ENCODE results near the gene CACNA2D2.

CACNA2D2 gene

GRCh38 chr3:50422153-50422552 is 81.3 kb downstream of the CACNA2D2 start:
- DNase-seq (ENCODE audit: extremely low read depth, low read depth) = no peak
- no peak for TF ChIP-seq CTCF (IDR thresholded peaks at IDR 0.05; ENCODE audit: low read depth, low read length, missing control alignments)
- H3K4me3 ChIP-seq (replicated peaks; ENCODE audit: low read depth, low read length) = no peak overlapping the region

GRCh38 chr3:50419595-50420370 is 83.7 kb downstream of the CACNA2D2 start:
- no peak for TF ChIP-seq CTCF (IDR thresholded peaks at IDR 0.05; ENCODE audit: low read depth, low read length, missing control alignments)
- DNase-seq (ENCODE audit: extremely low read depth, low read depth) = no peak
- no peak overlapping the region for H3K4me3 ChIP-seq (replicated peaks; ENCODE audit: low read depth, low read length)

GRCh38 chr3:50418850-50419249 is 84.6 kb downstream of the CACNA2D2 start:
- no peak for DNase-seq (ENCODE audit: extremely low read depth, low read depth)
- TF ChIP-seq CTCF (IDR thresholded peaks at IDR 0.05; ENCODE audit: low read depth, low read length, missing control alignments) = no peak
- no peak overlapping the region for H3K4me3 ChIP-seq (replicated peaks; ENCODE audit: low read depth, low read length)

GRCh38 chr3:50417637-50418033 is 85.8 kb downstream of the CACNA2D2 start:
- no peak for TF ChIP-seq CTCF (IDR thresholded peaks at IDR 0.05; ENCODE audit: low read depth, low read length, missing control alignments)
- no peak overlapping the region for H3K4me3 ChIP-seq (replicated peaks; ENCODE audit: low read depth, low read length)
- DNase-seq (ENCODE audit: extremely low read depth, low read depth) = no peak

- no peak overlapping the region for H3K4me3 ChIP-seq (replicated peaks; ENCODE audit: low read depth, low read length)
- TF ChIP-seq CTCF (IDR thresholded peaks at IDR 0.05; ENCODE audit: low read depth, low read length, missing control alignments) = no peak
- no peak for DNase-seq (ENCODE audit: extremely low read depth, low read depth)
These were observed 86.4 kb downstream of the CACNA2D2 start for GRCh38 chr3:50416736-50417636.

GRCh38 chr3:50415816-50416215 is 87.6 kb downstream of the CACNA2D2 start:
- H3K4me3 ChIP-seq (replicated peaks; ENCODE audit: low read depth, low read length) = no peak overlapping the region

More at GRCh38 chr3:50415816-50416215, 87.6 kb downstream of the CACNA2D2 start:
- no peak for TF ChIP-seq CTCF (IDR thresholded peaks at IDR 0.05; ENCODE audit: low read depth, low read length, missing control alignments)
- no peak for DNase-seq (ENCODE audit: extremely low read depth, low read depth)
